ENCODE data around the gene APC.

- TF ChIP-seq, protein P1, sequence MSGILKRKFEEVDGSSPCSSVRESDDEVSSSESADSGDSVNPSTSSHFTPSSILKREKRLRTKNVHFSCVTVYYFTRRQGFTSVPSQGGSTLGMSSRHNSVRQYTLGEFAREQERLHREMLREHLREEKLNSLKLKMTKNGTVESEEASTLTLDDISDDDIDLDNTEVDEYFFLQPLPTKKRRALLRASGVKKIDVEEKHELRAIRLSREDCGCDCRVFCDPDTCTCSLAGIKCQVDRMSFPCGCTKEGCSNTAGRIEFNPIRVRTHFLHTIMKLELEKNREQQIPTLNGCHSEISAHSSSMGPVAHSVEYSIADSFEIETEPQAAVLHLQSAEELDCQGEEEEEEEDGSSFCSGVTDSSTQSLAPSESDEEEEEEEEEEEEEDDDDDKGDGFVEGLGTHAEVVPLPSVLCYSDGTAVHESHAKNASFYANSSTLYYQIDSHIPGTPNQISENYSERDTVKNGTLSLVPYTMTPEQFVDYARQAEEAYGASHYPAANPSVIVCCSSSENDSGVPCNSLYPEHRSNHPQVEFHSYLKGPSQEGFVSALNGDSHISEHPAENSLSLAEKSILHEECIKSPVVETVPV (CRISPR knock-in tag; IDR thresholded peaks at IDR 0.05) = no peak
- TF ChIP-seq BACH2 (CRISPR knock-in tag; IDR thresholded peaks at IDR 0.05; ENCODE audit: borderline replicate concordance) = no peak
- TF ChIP-seq ZFP30 (CRISPR knock-in tag; IDR thresholded peaks at IDR 0.05) = no peak
- no peak for TF ChIP-seq ESRRG (CRISPR knock-in tag; IDR thresholded peaks at IDR 0.05)
- TF ChIP-seq, protein P2, sequence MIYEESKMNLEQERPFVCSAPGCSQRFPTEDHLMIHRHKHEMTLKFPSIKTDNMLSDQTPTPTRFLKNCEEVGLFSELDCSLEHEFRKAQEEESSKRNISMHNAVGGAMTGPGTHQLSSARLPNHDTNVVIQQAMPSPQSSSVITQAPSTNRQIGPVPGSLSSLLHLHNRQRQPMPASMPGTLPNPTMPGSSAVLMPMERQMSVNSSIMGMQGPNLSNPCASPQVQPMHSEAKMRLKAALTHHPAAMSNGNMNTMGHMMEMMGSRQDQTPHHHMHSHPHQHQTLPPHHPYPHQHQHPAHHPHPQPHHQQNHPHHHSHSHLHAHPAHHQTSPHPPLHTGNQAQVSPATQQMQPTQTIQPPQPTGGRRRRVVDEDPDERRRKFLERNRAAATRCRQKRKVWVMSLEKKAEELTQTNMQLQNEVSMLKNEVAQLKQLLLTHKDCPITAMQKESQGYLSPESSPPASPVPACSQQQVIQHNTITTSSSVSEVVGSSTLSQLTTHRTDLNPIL (CRISPR knock-in tag; IDR thresholded peaks at IDR 0.05; ENCODE audit: low read depth) = no peak
- TF ChIP-seq TSHZ2 (CRISPR knock-in tag; IDR thresholded peaks at IDR 0.05) = no peak
- no peak for TF ChIP-seq ZC3H10 (CRISPR knock-in tag; IDR thresholded peaks at IDR 0.05)
- TF ChIP-seq, protein P3, sequence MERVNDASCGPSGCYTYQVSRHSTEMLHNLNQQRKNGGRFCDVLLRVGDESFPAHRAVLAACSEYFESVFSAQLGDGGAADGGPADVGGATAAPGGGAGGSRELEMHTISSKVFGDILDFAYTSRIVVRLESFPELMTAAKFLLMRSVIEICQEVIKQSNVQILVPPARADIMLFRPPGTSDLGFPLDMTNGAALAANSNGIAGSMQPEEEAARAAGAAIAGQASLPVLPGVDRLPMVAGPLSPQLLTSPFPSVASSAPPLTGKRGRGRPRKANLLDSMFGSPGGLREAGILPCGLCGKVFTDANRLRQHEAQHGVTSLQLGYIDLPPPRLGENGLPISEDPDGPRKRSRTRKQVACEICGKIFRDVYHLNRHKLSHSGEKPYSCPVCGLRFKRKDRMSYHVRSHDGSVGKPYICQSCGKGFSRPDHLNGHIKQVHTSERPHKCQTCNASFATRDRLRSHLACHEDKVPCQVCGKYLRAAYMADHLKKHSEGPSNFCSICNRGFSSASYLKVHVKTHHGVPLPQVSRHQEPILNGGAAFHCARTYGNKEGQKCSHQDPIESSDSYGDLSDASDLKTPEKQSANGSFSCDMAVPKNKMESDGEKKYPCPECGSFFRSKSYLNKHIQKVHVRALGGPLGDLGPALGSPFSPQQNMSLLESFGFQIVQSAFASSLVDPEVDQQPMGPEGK (CRISPR knock-in tag; IDR thresholded peaks at IDR 0.05; ENCODE audit: borderline replicate concordance) = no peak
- no peak for TF ChIP-seq SNAI2 (CRISPR knock-in tag; IDR thresholded peaks at IDR 0.05)
- no peak for TF ChIP-seq OSR1 (CRISPR knock-in tag; IDR thresholded peaks at IDR 0.05)
- no peak for TF ChIP-seq ZNF8 (CRISPR knock-in tag; IDR thresholded peaks at IDR 0.05)
- no peak for TF ChIP-seq RARB (CRISPR knock-in tag; IDR thresholded peaks at IDR 0.05)
- TF ChIP-seq ARNTL (CRISPR knock-in tag; IDR thresholded peaks at IDR 0.05; ENCODE audit: borderline replicate concordance, low read depth) = no peak
Observed at GRCh38 chr5:112846556-112846955, 108.9 kb downstream of the APC start.

All from SK-N-SH treated with all-trans-retinoic acid at 6 μM for 48 hours (cell line).